DOHH2 (cell line): Measurements from ENCODE around the gene CAPZB.

Experiments used
- H3F3A ChIP-seq: fragments of 200-600 bp; sonication (generic), shearing (Covaris generic); 2 replicates; pipeline ENCODE4 v1.6.0; 2016; ENCODE audit warnings: antibody characterized with exemption, mild to moderate bottlenecking; ENCODE audit not compliant: control insufficient read depth, insufficient read depth
- H3K27ac ChIP-seq: fragments of 200-600 bp; sonication (generic); 2 replicates; pipeline ENCODE4 v1.5.1; 2014; ENCODE audit warnings: low read depth, mild to moderate bottlenecking, low read length, moderate library complexity
- H3K27me3 ChIP-seq: fragments of 200-600 bp; sonication (generic); 2 replicates; pipeline ENCODE4 v1.6.1; 2014; ENCODE audit warnings: mild to moderate bottlenecking, low read length, mixed read lengths; ENCODE audit not compliant: control insufficient read depth
- H3K36me3 ChIP-seq: fragments of 200-600 bp; sonication (generic); 2 replicates; pipeline ENCODE4 v1.6.1; 2014; ENCODE audit warnings: mild to moderate bottlenecking, low read length, moderate library complexity, mixed read lengths; ENCODE audit not compliant: control insufficient read depth
- H3K4me1 ChIP-seq: fragments of 200-600 bp; sonication (generic); 2 replicates; pipeline ENCODE4 v1.6.1; 2014; ENCODE audit warnings: mild to moderate bottlenecking, low read length, mixed read lengths; ENCODE audit not compliant: control insufficient read depth
- H3K4me2 ChIP-seq: fragments of 200-600 bp; sonication (generic); 2 replicates; pipeline ENCODE4 v1.6.0; 2014; ENCODE audit warnings: mild to moderate bottlenecking, low read length, moderate library complexity
- H3K4me3 ChIP-seq: fragments of 200-600 bp; sonication (generic); 2 replicates; pipeline ENCODE4 v1.5.1; 2014; ENCODE audit warnings: mild to moderate bottlenecking, low read length, mixed read lengths
- H3K79me2 ChIP-seq: fragments of 200-600 bp; sonication (generic); 2 replicates; pipeline ENCODE4 v1.6.1; 2014; ENCODE audit warnings: mild to moderate bottlenecking, low read length, mixed read lengths; ENCODE audit not compliant: control insufficient read depth
- H3K9me2 ChIP-seq: fragments of 200-600 bp; sonication (generic); replicated peaks from 2 replicates; pipeline ENCODE4 v1.6.1; 2014; ENCODE audit warnings: mild to moderate bottlenecking, low read length, mixed read lengths; ENCODE audit not compliant: control insufficient read depth
- H3K9me3 ChIP-seq: fragments of 200-600 bp; sonication (generic); 2 replicates; pipeline ENCODE4 v1.6.1; 2014; ENCODE audit warnings: antibody characterized with exemption, low read length, mixed read lengths; ENCODE audit not compliant: control insufficient read depth, insufficient read depth
- H4K20me1 ChIP-seq: fragments of 200-600 bp; sonication (generic); 2 replicates; pipeline ENCODE4 v1.6.0; 2014; ENCODE audit warnings: low read depth, mild to moderate bottlenecking, antibody characterized with exemption, low read length, moderate library complexity; ENCODE audit not compliant: control insufficient read depth, insufficient read depth
- EZH2phosphoT487 ChIP-seq: fragments of 200-600 bp; sonication (generic); IDR thresholded peaks from 2 replicates; pipeline ENCODE4 v1.6.1; 2017; ENCODE audit warnings: borderline replicate concordance, mild to moderate bottlenecking, antibody characterized with exemption, low read length, moderate library complexity, mixed read lengths
- TF ChIP-seq, protein P1 (sequence below): fragments of 200-600 bp; sonication (generic); IDR thresholded peaks from one replicate; pipeline ENCODE4 v1.5.1; 2014; ENCODE audit warnings: antibody characterized with exemption, mild to moderate bottlenecking, low read depth, low read length; ENCODE audit not compliant: poor library complexity, severe bottlenecking

Gene CAPZB

GRCh38 chr1:19396280-19396679 is 89.1 kb downstream of the CAPZB start:
- H3K4me1 ChIP-seq: peaks cover 49% of the 10 kb centered on the region
- TF ChIP-seq, protein P1, sequence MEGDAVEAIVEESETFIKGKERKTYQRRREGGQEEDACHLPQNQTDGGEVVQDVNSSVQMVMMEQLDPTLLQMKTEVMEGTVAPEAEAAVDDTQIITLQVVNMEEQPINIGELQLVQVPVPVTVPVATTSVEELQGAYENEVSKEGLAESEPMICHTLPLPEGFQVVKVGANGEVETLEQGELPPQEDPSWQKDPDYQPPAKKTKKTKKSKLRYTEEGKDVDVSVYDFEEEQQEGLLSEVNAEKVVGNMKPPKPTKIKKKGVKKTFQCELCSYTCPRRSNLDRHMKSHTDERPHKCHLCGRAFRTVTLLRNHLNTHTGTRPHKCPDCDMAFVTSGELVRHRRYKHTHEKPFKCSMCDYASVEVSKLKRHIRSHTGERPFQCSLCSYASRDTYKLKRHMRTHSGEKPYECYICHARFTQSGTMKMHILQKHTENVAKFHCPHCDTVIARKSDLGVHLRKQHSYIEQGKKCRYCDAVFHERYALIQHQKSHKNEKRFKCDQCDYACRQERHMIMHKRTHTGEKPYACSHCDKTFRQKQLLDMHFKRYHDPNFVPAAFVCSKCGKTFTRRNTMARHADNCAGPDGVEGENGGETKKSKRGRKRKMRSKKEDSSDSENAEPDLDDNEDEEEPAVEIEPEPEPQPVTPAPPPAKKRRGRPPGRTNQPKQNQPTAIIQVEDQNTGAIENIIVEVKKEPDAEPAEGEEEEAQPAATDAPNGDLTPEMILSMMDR: no peak
- no peak for TF ChIP-seq EZH2phosphoT487
- no peak overlapping the region for H3K27ac ChIP-seq
- no peaks in the 10 kb centered on the region for H3K9me2 ChIP-seq
- no peaks in the 10 kb centered on the region for H3K36me3 ChIP-seq
- no peaks in the 10 kb centered on the region for H3K9me3 ChIP-seq
- no peak overlapping the region for H3K4me3 ChIP-seq
- no peaks in the 10 kb centered on the region for H4K20me1 ChIP-seq
- H3K4me2 ChIP-seq: no peak overlapping the region
- H3F3A ChIP-seq: peaks cover 11% of the 10 kb centered on the region
- H3K27me3 ChIP-seq: no peaks in the 10 kb centered on the region
- peaks cover 60% of the 10 kb centered on the region for H3K79me2 ChIP-seq

GRCh38 chr1:19395678-19396192 is 89.6 kb downstream of the CAPZB start:
- Histone ChIP-seq H4K20me1 (no peaks in the 10 kb centered on the region), H3K27me3 (no peaks in the 10 kb centered on the region), H3K79me2 (peaks cover 58% of the 10 kb centered on the region)

GRCh38 chr1:19393046-19393445 is 92.3 kb downstream of the CAPZB start:
- TF ChIP-seq EZH2phosphoT487: no peak
- TF ChIP-seq, protein P1: no peak
- Histone ChIP-seq H3K36me3 (no peaks in the 10 kb centered on the region), H3K27ac (peak overlapping the region; percentile 88), H3K4me3 (peak overlapping the region; percentile 63), H4K20me1 (0 out of 2 replicates have a peak, but pooled peaks cover 4% of the 10 kb centered on the region), H3K27me3 (no peaks in the 10 kb centered on the region), H3F3A (peaks cover 17% of the 10 kb centered on the region), H3K79me2 (peaks cover 76% of the 10 kb centered on the region), H3K4me2 (peak overlapping the region; percentile 87), H3K9me3 (no peaks in the 10 kb centered on the region), H3K9me2 (no peaks in the 10 kb centered on the region), H3K4me1 (peaks cover 63% of the 10 kb centered on the region)

More at GRCh38 chr1:19395678-19396192, 89.6 kb downstream of the CAPZB start:
- Histone ChIP-seq H3K4me3 (no peak overlapping the region), H3K9me2 (no peaks in the 10 kb centered on the region), H3K36me3 (no peaks in the 10 kb centered on the region), H3K9me3 (no peaks in the 10 kb centered on the region), H3K4me2 (no peak overlapping the region), H3K27ac (no peak overlapping the region), H3K4me1 (peaks cover 54% of the 10 kb centered on the region), H3F3A (peaks cover 16% of the 10 kb centered on the region)
- TF ChIP-seq, protein P1: no peak
